GM08714 (cell line): Measurements from ENCODE around the gene ACVR1.

Source experiments
- H3K4me3 ChIP-seq: fragments of 200-500 bp; sonication (Bioruptor generic); 2 replicates; pipeline ENCODE4 v1.5.1; 2014; ENCODE audit warnings: mild to moderate bottlenecking, low read length, inconsistent platforms
- ZNF274 ChIP-seq: IDR thresholded peaks from 2 replicates; pipeline ENCODE4 v1.6.1; 2012; ENCODE audit warnings: mild to moderate bottlenecking, low read depth, low read length

ACVR1 gene

GRCh38 chr2:157848213-157848612 lies 27.9 kb downstream of the ACVR1 start:
- no peak for TF ChIP-seq ZNF274
- H3K4me3 ChIP-seq = no peak overlapping the region

GRCh38 chr2:157845081-157845480 lies 31.0 kb downstream of the ACVR1 start:
- no peak for TF ChIP-seq ZNF274
- H3K4me3 ChIP-seq = no peak overlapping the region

- no peak for TF ChIP-seq ZNF274
- no peak overlapping the region for H3K4me3 ChIP-seq
Measured at GRCh38 chr2:157843935-157844334, 32.2 kb downstream of the ACVR1 start.

GRCh38 chr2:157843081-157843480 lies 33.0 kb downstream of the ACVR1 start:
- H3K4me3 ChIP-seq = no peak overlapping the region
- no peak for TF ChIP-seq ZNF274

GRCh38 chr2:157842106-157842879 lies 33.8 kb downstream of the ACVR1 start:
- no peak for TF ChIP-seq ZNF274
- H3K4me3 ChIP-seq = no peak overlapping the region

GRCh38 chr2:157841485-157841884 lies 34.6 kb downstream of the ACVR1 start:
- no peak for TF ChIP-seq ZNF274
- no peak overlapping the region for H3K4me3 ChIP-seq

- no peak for TF ChIP-seq ZNF274
- no peak overlapping the region for H3K4me3 ChIP-seq
Measured at GRCh38 chr2:157840568-157841156, 35.5 kb downstream of the ACVR1 start.

- TF ChIP-seq ZNF274 = no peak
- no peak overlapping the region for H3K4me3 ChIP-seq
Measured at GRCh38 chr2:157839822-157840221, 36.3 kb downstream of the ACVR1 start.

GRCh38 chr2:157839162-157839801 lies 36.8 kb downstream of the ACVR1 start:
- no peak overlapping the region for H3K4me3 ChIP-seq
- no peak for TF ChIP-seq ZNF274

GRCh38 chr2:157838442-157839161 lies 37.5 kb downstream of the ACVR1 start:
- no peak for TF ChIP-seq ZNF274

GRCh38 chr2:157837851-157838441 lies 38.2 kb downstream of the ACVR1 start:
- no peak overlapping the region for H3K4me3 ChIP-seq

More at GRCh38 chr2:157838442-157839161, 37.5 kb downstream of the ACVR1 start:
- no peak overlapping the region for H3K4me3 ChIP-seq

GRCh38 chr2:157836531-157836930 lies 39.6 kb downstream of the ACVR1 start:
- H3K4me3 ChIP-seq = no peak overlapping the region
- no peak for TF ChIP-seq ZNF274

More at GRCh38 chr2:157837851-157838441, 38.2 kb downstream of the ACVR1 start:
- TF ChIP-seq ZNF274 = no peak

GRCh38 chr2:157835425-157835824 lies 40.7 kb downstream of the ACVR1 start:
- no peak for TF ChIP-seq ZNF274
- H3K4me3 ChIP-seq = no peak overlapping the region

GRCh38 chr2:157835006-157835405 lies 41.1 kb downstream of the ACVR1 start:
- no peak for TF ChIP-seq ZNF274

GRCh38 chr2:157833721-157834120 lies 42.4 kb downstream of the ACVR1 start:
- TF ChIP-seq ZNF274 = no peak

More at GRCh38 chr2:157835006-157835405, 41.1 kb downstream of the ACVR1 start:
- H3K4me3 ChIP-seq = no peak overlapping the region

More at GRCh38 chr2:157833721-157834120, 42.4 kb downstream of the ACVR1 start:
- no peak overlapping the region for H3K4me3 ChIP-seq
